OCI-LY1 (cell line): ENCODE data around the gene CCBE1.

Experiments
- H2AFZ ChIP-seq: fragments of 200-600 bp; sonication (generic), shearing (Covaris generic); 2 replicates; pipeline ENCODE4 v1.6.0; 2014; ENCODE audit warnings: antibody characterized with exemption, mild to moderate bottlenecking, low read length
- H3F3A ChIP-seq: fragments of 200-600 bp; sonication (generic), shearing (Covaris generic); 2 replicates; pipeline ENCODE4 v1.6.0; 2014; ENCODE audit warnings: mild to moderate bottlenecking, antibody characterized with exemption, low read length, moderate library complexity; ENCODE audit not compliant: insufficient read depth
- H3K27ac ChIP-seq: fragments of 200-600 bp; sonication (generic); 2 replicates; pipeline ENCODE4 v1.5.1; 2014; ENCODE audit warnings: low read length, mixed run types, mild to moderate bottlenecking, low read depth; ENCODE audit not compliant: poor library complexity, severe bottlenecking
- H3K27me3 ChIP-seq: fragments of 200-600 bp; sonication (generic); 2 replicates; pipeline ENCODE4 v1.6.0; 2014; ENCODE audit warnings: antibody characterized with exemption, mild to moderate bottlenecking, low read length, moderate library complexity; ENCODE audit not compliant: insufficient read depth
- H3K36me3 ChIP-seq: fragments of 200-600 bp; sonication (generic); 2 replicates; pipeline ENCODE4 v1.6.1; 2014; ENCODE audit warnings: mild to moderate bottlenecking, antibody characterized with exemption, low read length, moderate library complexity, mixed read lengths; ENCODE audit not compliant: insufficient read depth
- H3K4me1 ChIP-seq: fragments of 200-600 bp; sonication (generic); 2 replicates; pipeline ENCODE4 v1.5.1; 2014; ENCODE audit warnings: mild to moderate bottlenecking, low read length, moderate library complexity; ENCODE audit not compliant: insufficient read depth, severe bottlenecking
- H3K4me2 ChIP-seq: fragments of 200-600 bp; sonication (generic), shearing (Covaris generic); 2 replicates; pipeline ENCODE4 v1.6.1; 2014; ENCODE audit warnings: low read length
- H3K4me3 ChIP-seq: fragments of 200-600 bp; sonication (generic); 2 replicates; pipeline ENCODE4 v1.5.1; 2014; ENCODE audit warnings: low read length, low read depth, mild to moderate bottlenecking, mixed read lengths; ENCODE audit not compliant: poor library complexity, severe bottlenecking
- H3K79me2 ChIP-seq: fragments of 200-600 bp; shearing (Covaris generic); 2 replicates; pipeline ENCODE4 v1.6.1; 2016; ENCODE audit warnings: mixed run types, low read length, mixed read lengths; ENCODE audit not compliant: insufficient read depth
- H3K9ac ChIP-seq: fragments of 200-600 bp; sonication (generic), shearing (Covaris generic); 2 replicates; pipeline ENCODE4 v1.6.1; 2014; ENCODE audit warnings: mild to moderate bottlenecking, low read length, mixed read lengths
- H3K9me2 ChIP-seq: fragments of 200-600 bp; sonication (generic), shearing (Covaris generic); 2 replicates; pipeline ENCODE4 v1.6.1; 2014; ENCODE audit warnings: low read depth, mild to moderate bottlenecking, low read length, mixed read lengths
- H3K9me3 ChIP-seq: fragments of 200-600 bp; shearing (Covaris generic); 2 replicates; pipeline ENCODE4 v1.6.1; 2014; ENCODE audit warnings: low read length, mixed read lengths
- H4K20me1 ChIP-seq: fragments of 200-600 bp; sonication (generic), shearing (Covaris generic); 2 replicates; pipeline ENCODE4 v1.6.0; 2016; ENCODE audit warnings: mild to moderate bottlenecking, low read length; ENCODE audit not compliant: insufficient read depth
- EZH2 ChIP-seq: fragments of 200-600 bp; sonication (generic), shearing (Covaris generic); IDR thresholded peaks from 2 replicates; pipeline ENCODE4 v1.8.0; 2017; ENCODE audit warnings: borderline replicate concordance, mixed run types, mild to moderate bottlenecking, antibody characterized with exemption, low read length, moderate library complexity, mixed read lengths
- TF ChIP-seq, protein P1 (sequence below): fragments of 200-600 bp; sonication (generic), shearing (Covaris generic); IDR thresholded peaks from 2 replicates; pipeline ENCODE4 v1.5.1; 2017; ENCODE audit warnings: mild to moderate bottlenecking, antibody characterized with exemption, low read length, moderate library complexity, mixed read lengths

Gene CCBE1

DNA sequence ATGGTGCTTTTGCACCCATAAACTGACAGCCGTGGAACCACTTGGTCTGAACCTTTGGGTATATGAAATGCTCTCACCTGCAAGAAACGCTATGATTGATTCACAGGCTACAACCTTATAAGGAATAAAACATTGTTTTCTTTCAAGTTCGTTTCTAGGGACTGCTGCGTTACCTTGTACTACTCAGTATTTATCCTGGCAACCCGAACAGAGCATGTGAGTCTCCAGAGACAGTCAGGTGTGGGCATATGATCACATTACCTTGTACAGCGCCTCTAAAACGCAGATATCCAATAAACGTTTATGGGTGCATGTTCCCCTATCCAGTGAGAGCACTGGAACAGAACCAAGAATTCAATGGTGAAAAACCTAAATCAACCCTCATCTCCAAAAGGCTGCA is 1.7 kb downstream of the CCBE1 start:
- H3K36me3 ChIP-seq: no peaks in the 10 kb centered on the region
- no peaks in the 10 kb centered on the region for H3F3A ChIP-seq
- H3K4me3 ChIP-seq: no peak overlapping the region
- H3K9me2 ChIP-seq: no peaks in the 10 kb centered on the region
- no peaks in the 10 kb centered on the region for H3K27me3 ChIP-seq
- no peaks in the 10 kb centered on the region for H4K20me1 ChIP-seq
- H2AFZ ChIP-seq: no peak overlapping the region
- H3K9ac ChIP-seq: no peak overlapping the region
- TF ChIP-seq, protein P1, sequence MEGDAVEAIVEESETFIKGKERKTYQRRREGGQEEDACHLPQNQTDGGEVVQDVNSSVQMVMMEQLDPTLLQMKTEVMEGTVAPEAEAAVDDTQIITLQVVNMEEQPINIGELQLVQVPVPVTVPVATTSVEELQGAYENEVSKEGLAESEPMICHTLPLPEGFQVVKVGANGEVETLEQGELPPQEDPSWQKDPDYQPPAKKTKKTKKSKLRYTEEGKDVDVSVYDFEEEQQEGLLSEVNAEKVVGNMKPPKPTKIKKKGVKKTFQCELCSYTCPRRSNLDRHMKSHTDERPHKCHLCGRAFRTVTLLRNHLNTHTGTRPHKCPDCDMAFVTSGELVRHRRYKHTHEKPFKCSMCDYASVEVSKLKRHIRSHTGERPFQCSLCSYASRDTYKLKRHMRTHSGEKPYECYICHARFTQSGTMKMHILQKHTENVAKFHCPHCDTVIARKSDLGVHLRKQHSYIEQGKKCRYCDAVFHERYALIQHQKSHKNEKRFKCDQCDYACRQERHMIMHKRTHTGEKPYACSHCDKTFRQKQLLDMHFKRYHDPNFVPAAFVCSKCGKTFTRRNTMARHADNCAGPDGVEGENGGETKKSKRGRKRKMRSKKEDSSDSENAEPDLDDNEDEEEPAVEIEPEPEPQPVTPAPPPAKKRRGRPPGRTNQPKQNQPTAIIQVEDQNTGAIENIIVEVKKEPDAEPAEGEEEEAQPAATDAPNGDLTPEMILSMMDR: no peak
- no peak for TF ChIP-seq EZH2
- H3K79me2 ChIP-seq: no peaks in the 10 kb centered on the region
- H3K9me3 ChIP-seq: no peaks in the 10 kb centered on the region
- H3K4me1 ChIP-seq: no peaks in the 10 kb centered on the region
- H3K27ac ChIP-seq: no peak overlapping the region
- H3K4me2 ChIP-seq: no peak overlapping the region

DNA sequence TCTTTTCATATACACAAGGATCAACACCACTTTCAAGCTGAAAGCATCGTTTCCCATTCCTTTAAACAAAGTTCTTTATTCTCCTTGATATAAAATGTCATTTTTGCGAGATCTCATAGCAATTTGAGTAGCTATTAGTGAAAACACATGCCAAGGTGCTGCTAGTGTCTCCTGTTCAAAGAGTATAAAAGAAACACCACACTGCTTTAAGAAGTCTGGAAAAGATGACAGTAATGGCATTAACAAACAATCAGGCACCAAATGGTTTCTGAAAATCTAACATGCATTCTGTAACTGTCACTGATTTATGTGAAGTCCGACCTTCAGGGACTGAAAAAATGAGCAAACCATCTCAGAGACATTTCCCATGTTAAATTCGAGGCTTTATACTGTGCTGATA is 2.4 kb downstream of the CCBE1 start:
- no peaks in the 10 kb centered on the region for H3K79me2 ChIP-seq
- no peak overlapping the region for H3K27ac ChIP-seq

DNA sequence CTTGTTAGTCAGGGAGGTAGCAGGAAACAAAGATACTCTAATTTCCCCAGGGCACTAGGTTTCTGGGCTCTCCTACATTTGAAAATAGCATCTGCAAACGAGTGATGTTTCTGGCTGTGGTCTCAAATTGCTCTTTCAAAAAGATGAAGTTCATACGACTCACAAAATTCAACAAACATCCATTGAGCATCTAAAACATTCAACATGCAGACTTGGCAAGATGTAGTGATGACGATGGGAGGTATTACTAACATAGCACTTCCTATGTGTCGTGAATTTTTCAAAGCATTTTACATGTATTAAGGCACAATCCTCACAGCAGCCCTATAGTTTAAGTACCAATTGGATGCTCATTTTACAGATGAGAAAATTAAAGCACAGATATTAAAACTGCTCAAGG is 5.2 kb downstream of the CCBE1 start:
- H4K20me1 ChIP-seq: no peaks in the 10 kb centered on the region
- no peak for TF ChIP-seq EZH2
- TF ChIP-seq, protein P1: no peak
- no peak overlapping the region for H3K4me3 ChIP-seq
- H3K9me3 ChIP-seq: no peaks in the 10 kb centered on the region
- H3F3A ChIP-seq: no peaks in the 10 kb centered on the region
- no peaks in the 10 kb centered on the region for H3K36me3 ChIP-seq
- H2AFZ ChIP-seq: no peak overlapping the region
- no peaks in the 10 kb centered on the region for H3K9me2 ChIP-seq
- no peak overlapping the region for H3K4me2 ChIP-seq
- no peaks in the 10 kb centered on the region for H3K4me1 ChIP-seq
- H3K9ac ChIP-seq: no peak overlapping the region
- H3K27me3 ChIP-seq: no peaks in the 10 kb centered on the region
- H3K27ac ChIP-seq: no peak overlapping the region
- no peaks in the 10 kb centered on the region for H3K79me2 ChIP-seq

More for the DNA sequence above, 2.4 kb downstream of the CCBE1 start:
- Histone ChIP-seq H3K27me3 (no peaks in the 10 kb centered on the region), H3K9me3 (no peaks in the 10 kb centered on the region), H3F3A (no peaks in the 10 kb centered on the region), H3K9ac (no peak overlapping the region), H3K4me1 (no peaks in the 10 kb centered on the region), H3K4me2 (no peak overlapping the region), H2AFZ (no peak overlapping the region), H3K4me3 (no peak overlapping the region), H3K9me2 (no peaks in the 10 kb centered on the region), H3K36me3 (no peaks in the 10 kb centered on the region), H4K20me1 (no peaks in the 10 kb centered on the region)
- no peak for TF ChIP-seq EZH2
- TF ChIP-seq, protein P1: no peak
